ENCODE measurements around the gene CFTR.

CFTR gene

GRCh38 chr7:117685795-117686194 is 206.0 kb downstream of the CFTR start:
- no peak for TF ChIP-seq REST (IDR thresholded peaks at IDR 0.05; ENCODE audit: insufficient read depth in 1 of 2, low read depth in 2 of 2, low read length in 2 of 2)
- no peak for TF ChIP-seq POLR2AphosphoS5 (IDR thresholded peaks at IDR 0.05; ENCODE audit: low read depth, low read length)
- no peak for TF ChIP-seq SIN3A (IDR thresholded peaks at IDR 0.05; ENCODE audit: borderline replicate concordance, insufficient read depth, low read length)

GRCh38 chr7:117686311-117686935 is 206.6 kb downstream of the CFTR start:
- TF ChIP-seq SIN3A (IDR thresholded peaks at IDR 0.05; ENCODE audit: borderline replicate concordance, insufficient read depth, low read length) = no peak
- TF ChIP-seq TAF1 (IDR thresholded peaks at IDR 0.05; ENCODE audit: borderline replicate concordance, insufficient read depth, low read length) = no peak
- TF ChIP-seq POLR2AphosphoS5 (IDR thresholded peaks at IDR 0.05; ENCODE audit: low read depth, low read length) = no peak
- no peak for TF ChIP-seq FOXP2 (optimal IDR thresholded peaks at IDR 0.05; ENCODE audit: borderline replicate concordance, extremely low read depth, extremely low read length, insufficient read depth)
- no peak for TF ChIP-seq REST (IDR thresholded peaks at IDR 0.05; ENCODE audit: insufficient read depth in 1 of 2, low read depth in 2 of 2, low read length in 2 of 2)

DNA sequence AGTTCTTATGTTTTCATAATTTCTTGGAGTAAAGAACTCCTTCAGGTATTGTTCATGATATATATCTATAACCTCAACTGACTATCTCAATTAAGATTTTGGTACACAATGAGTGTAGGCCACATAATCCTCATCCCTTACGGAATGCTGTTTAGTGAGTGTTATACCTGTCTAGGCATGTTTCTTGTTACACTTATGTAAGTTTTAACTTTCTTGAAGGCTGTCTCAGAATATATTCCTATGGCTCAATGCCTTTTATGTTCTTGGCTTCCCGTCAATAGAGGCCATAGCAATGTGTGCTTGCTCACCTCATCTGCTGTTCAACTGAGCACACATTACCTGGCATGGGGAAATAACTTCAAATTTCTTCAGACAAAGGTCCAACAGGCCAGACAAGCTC is 208.3 kb downstream of the CFTR start:
- TF ChIP-seq SIN3A (IDR thresholded peaks at IDR 0.05; ENCODE audit: borderline replicate concordance, insufficient read depth, low read length) (no peak), FOXP2 (optimal IDR thresholded peaks at IDR 0.05; ENCODE audit: borderline replicate concordance, extremely low read depth, extremely low read length, insufficient read depth) (no peak), REST (IDR thresholded peaks at IDR 0.05; ENCODE audit: insufficient read depth in 1 of 2, low read depth in 2 of 2, low read length in 2 of 2) (no peak), TAF1 (IDR thresholded peaks at IDR 0.05; ENCODE audit: borderline replicate concordance, insufficient read depth, low read length) (no peak), POLR2AphosphoS5 (IDR thresholded peaks at IDR 0.05; ENCODE audit: low read depth, low read length) (no peak)

GRCh38 chr7:117689406-117689805 is 209.6 kb downstream of the CFTR start:
- TF ChIP-seq TAF1 (IDR thresholded peaks at IDR 0.05; ENCODE audit: borderline replicate concordance, insufficient read depth, low read length) (no peak), SIN3A (IDR thresholded peaks at IDR 0.05; ENCODE audit: borderline replicate concordance, insufficient read depth, low read length) (no peak), REST (IDR thresholded peaks at IDR 0.05; ENCODE audit: insufficient read depth in 1 of 2, low read depth in 2 of 2, low read length in 2 of 2) (no peak), FOXP2 (optimal IDR thresholded peaks at IDR 0.05; ENCODE audit: borderline replicate concordance, extremely low read depth, extremely low read length, insufficient read depth) (no peak)

DNA sequence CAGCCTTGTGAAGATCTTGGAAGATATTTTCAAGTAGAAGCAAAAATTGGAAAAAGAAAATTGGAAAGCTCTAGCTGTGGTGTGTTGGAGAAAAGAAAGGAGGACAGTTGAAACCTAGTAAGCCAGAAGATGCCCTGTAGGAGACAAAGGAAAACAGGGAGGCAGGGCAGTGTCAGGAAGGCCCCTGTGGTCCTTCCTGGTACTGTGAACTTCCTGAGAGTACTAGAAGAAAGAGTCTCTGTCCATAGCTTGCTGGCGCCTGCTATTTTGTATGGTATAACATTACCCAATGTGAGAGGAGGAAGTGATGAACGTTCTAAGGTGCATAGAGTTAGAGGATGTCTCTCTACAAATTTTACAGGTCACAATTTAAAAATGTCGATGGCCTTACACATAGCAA is 210.3 kb downstream of the CFTR start:
- TF ChIP-seq SIN3A (IDR thresholded peaks at IDR 0.05; ENCODE audit: borderline replicate concordance, insufficient read depth, low read length) (no peak), POLR2AphosphoS5 (IDR thresholded peaks at IDR 0.05; ENCODE audit: low read depth, low read length) (no peak), FOXP2 (optimal IDR thresholded peaks at IDR 0.05; ENCODE audit: borderline replicate concordance, extremely low read depth, extremely low read length, insufficient read depth) (no peak), TAF1 (IDR thresholded peaks at IDR 0.05; ENCODE audit: borderline replicate concordance, insufficient read depth, low read length) (no peak), REST (IDR thresholded peaks at IDR 0.05; ENCODE audit: insufficient read depth in 1 of 2, low read depth in 2 of 2, low read length in 2 of 2) (no peak)
